Neural crest cell (in vitro differentiated cells): ENCODE measurements around the gene WDFY4. TPM values are rescaled to one million over a fixed set of nuclear protein-coding genes. Genes with fewer than 3 reads are reported as not detected.
A peak's percentile ranks its signal among the peaks of the same experiment; 100 is the strongest.

ENCODE experiments used
- DNase-seq: peaks from one replicate; pipeline ENCODE4 v3.0.0; 2021; ENCODE audit warnings: low read depth, mixed read lengths, low spot score
- H3K27ac Mint-ChIP-seq: one replicate; pipeline ENCODE4 v1.8.0; 2021; ENCODE audit warnings: mild to moderate bottlenecking, mixed read lengths; ENCODE audit not compliant: unreplicated experiment
- H3K27me3 Mint-ChIP-seq: 2 replicates; pipeline ENCODE4 v1.8.0; 2021; ENCODE audit warnings: low read depth, mild to moderate bottlenecking, mixed read lengths
- H3K36me3 Mint-ChIP-seq: 2 replicates; pipeline ENCODE4 v1.8.0; 2021; ENCODE audit warnings: low read depth, mild to moderate bottlenecking, mixed read lengths
- H3K4me1 Mint-ChIP-seq: 2 replicates; pipeline ENCODE4 v1.8.0; 2021; ENCODE audit warnings: mixed read lengths
- H3K4me3 Mint-ChIP-seq: one replicate; pipeline ENCODE4 v1.8.0; 2021; ENCODE audit warnings: mild to moderate bottlenecking, mixed read lengths
- H3K9me3 Mint-ChIP-seq: 2 replicates; pipeline ENCODE4 v1.8.0; 2021; ENCODE audit warnings: mixed read lengths
- CTCF ChIP-seq: fragments of 200-600 bp; sonication (generic); conservative IDR thresholded peaks from 2 replicates; pipeline ENCODE4 v1.5.0; 2021; ENCODE audit warnings: antibody characterized with exemption, mild to moderate bottlenecking
- total RNA-seq: library from RNA; stranded (reverse); gene quantifications from 2 replicates; pipeline ENCODE4 v1.2.1, GENCODE V29; 2021

Gene WDFY4
- total RNA-seq, 1 donor from 2014 or later = not detected

GRCh38 chr10:48938281-48938680 is 253.6 kb downstream of the WDFY4 start:
- Mint-ChIP-seq H3K27ac (peak overlapping the region; percentile 71), H3K36me3 (no peaks in the 10 kb centered on the region)

GRCh38 chr10:48938990-48939536 is 254.4 kb downstream of the WDFY4 start:
- Mint-ChIP-seq H3K9me3 (no peaks in the 10 kb centered on the region), H3K36me3 (no peaks in the 10 kb centered on the region), H3K27ac (no peak overlapping the region), H3K27me3 (peaks cover 2% of the 10 kb centered on the region), H3K4me3 (no peak overlapping the region), H3K4me1 (peaks cover 24% of the 10 kb centered on the region)
- DNase-seq = no peak
- no peak for TF ChIP-seq CTCF

More at GRCh38 chr10:48938281-48938680, 253.6 kb downstream of the WDFY4 start:
- peaks cover 24% of the 10 kb centered on the region for H3K4me1 Mint-ChIP-seq
- H3K4me3 Mint-ChIP-seq = no peak overlapping the region
- DNase-seq = no peak
- TF ChIP-seq CTCF = no peak
- H3K27me3 Mint-ChIP-seq = peaks cover 2% of the 10 kb centered on the region
- no peaks in the 10 kb centered on the region for H3K9me3 Mint-ChIP-seq

GRCh38 chr10:48939790-48940325 is 255.2 kb downstream of the WDFY4 start, which contains the start of gene LRRC18:
TSS of gene LRRC18 (minus strand) at chr10:48939840. CDS start at chr10:48914155, 25,685 bp downstream.
- TF ChIP-seq CTCF = no peak
- Mint-ChIP-seq H3K27ac (no peak within 1 kb of the TSS), H3K9me3 (no peaks in the 10 kb centered on the region), H3K27me3 (peaks cover 2% of the 10 kb centered on the region), H3K36me3 (no peaks in the 10 kb centered on the region), H3K4me3 (no peak within 1 kb of the TSS), H3K4me1 (peaks cover 21% of the 10 kb centered on the region)
- DNase-seq = no peak

- no peak for TF ChIP-seq CTCF
- H3K9me3 Mint-ChIP-seq = no peaks in the 10 kb centered on the region
- no peak for DNase-seq
- H3K36me3 Mint-ChIP-seq = no peaks in the 10 kb centered on the region
- peaks cover 16% of the 10 kb centered on the region for H3K4me1 Mint-ChIP-seq
- H3K27ac Mint-ChIP-seq = no peak overlapping the region
- no peak overlapping the region for H3K4me3 Mint-ChIP-seq
- peaks cover 2% of the 10 kb centered on the region for H3K27me3 Mint-ChIP-seq
Measured at GRCh38 chr10:48940372-48940771, 255.7 kb downstream of the WDFY4 start.

- no peak overlapping the region for H3K27ac Mint-ChIP-seq
- no peaks in the 10 kb centered on the region for H3K36me3 Mint-ChIP-seq
- H3K4me3 Mint-ChIP-seq = no peak overlapping the region
- TF ChIP-seq CTCF = no peak
- no peaks in the 10 kb centered on the region for H3K9me3 Mint-ChIP-seq
- no peak for DNase-seq
- H3K4me1 Mint-ChIP-seq = peaks cover 12% of the 10 kb centered on the region
- peaks cover 2% of the 10 kb centered on the region for H3K27me3 Mint-ChIP-seq
Measured at GRCh38 chr10:48940958-48941357, 256.3 kb downstream of the WDFY4 start.
